DMS 273 treated with DMSO at 0.1 percent for 48 hours (cell line): ENCODE measurements around the gene MAP3K20.
"Not testable (repeated sequence)": the region's sequence is repeated elsewhere in the genome, so short reads cannot be mapped to it uniquely, and the experiment has no call there.

Experiments used
- DNase-seq: peaks from one replicate; lab custom pipeline; 2025; lab: John Stamatoyannopoulos, UW

Gene MAP3K20

DNA sequence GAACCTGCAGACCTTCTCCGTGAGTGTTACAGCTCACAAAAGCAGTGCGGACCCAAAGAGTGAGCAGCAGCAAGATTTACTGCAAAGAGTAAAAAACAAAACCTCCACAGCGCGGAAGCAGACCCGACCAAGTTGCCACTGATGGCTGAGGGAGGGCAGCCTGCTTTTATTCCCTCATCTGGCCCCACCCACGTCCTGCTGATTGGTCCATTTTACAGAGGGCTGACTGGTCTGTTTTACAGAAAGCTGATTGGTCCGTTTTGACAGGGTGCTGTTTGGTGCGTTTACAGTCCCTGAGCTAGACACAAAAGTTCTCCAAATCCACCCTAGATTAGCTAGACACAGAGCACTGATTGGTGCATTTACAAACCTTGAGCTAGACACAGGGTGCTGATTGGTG, 206.3 kb downstream of the MAP3K20 start:
- DNase-seq, result not testable (repeated sequence)

GRCh38 chr2:173282795-173283545, 207.3 kb downstream of the MAP3K20 start:
- DNase-seq, result no peak

- no peak for DNase-seq
Measured at GRCh38 chr2:173286153-173286809, 210.6 kb downstream of the MAP3K20 start.

DNA sequence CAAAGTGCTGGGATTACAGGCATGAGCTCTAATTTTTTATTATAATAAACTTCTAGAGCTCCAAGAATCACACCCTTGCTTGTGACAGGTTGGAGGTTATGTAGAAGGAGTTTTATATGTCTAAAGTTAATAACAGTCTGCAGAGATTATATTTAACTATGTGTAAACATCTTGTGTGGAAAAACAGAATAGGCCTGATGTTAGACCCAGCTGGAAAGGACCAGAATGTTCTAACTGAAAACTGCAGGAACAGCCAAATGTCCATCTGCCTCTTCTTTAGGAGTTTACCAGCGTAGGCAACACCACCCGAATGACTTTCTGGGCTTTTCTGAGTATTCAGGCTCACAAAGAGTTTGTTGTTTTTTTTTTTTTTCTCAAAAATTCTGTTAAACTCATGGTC, 211.9 kb downstream of the MAP3K20 start:
- DNase-seq, result no peak

DNA sequence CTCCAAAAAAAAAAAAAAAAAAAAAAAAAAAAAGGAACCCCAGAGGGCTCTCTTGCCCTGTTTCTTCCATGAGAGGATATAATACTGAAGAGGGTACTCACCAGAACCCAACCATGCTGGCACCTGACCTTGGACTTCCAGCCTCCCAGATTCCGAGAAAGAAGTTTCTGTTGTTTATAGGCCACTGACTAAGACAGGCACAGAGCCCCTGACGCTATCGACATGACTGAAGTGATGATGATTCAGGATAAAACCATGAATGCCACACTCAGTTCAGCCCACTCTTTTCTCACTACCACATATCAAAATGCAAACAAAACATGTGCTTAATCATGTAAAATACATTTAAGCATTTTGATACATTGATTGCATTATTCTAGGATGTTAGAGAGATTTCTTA, 212.9 kb downstream of the MAP3K20 start:
- no peak for DNase-seq

DNA sequence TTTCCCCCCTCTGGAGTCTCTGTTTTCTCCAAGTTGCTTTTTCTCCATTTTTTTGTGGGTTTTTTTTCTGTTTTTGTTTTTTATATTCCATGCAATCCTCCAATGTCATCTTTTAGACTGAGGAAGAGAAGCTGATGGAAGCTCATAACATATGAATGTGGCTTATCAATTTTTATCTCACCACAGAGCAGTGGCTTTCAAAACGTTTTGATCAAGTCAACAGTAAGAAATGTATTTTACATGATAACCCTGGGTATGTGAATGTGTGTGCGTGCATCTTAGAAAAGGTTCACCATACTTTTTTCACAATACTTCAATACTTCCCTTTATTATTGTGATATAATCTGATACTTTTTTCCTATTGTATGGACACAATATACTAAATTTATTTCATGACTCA, 214.4 kb downstream of the MAP3K20 start:
- DNase-seq, result no peak

DNA sequence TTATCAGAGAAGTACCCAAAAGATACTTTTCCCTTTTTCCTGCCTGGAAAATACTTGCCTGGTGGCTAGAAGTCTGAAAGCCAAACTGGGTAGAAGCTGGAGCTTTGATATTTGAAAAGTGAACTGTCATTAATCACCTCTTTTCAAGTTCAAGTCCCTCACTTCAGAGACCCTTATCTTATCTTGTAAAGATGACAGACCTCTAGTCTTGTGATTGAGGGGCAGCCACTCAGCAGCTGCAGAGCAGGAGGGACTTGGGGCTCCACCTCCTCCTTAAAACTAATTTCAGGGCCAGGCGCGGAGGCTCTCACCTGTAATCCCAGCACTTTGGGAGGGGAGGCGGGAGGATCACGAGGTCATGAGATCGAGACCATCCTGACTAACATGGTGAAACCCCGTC, 214.9 kb downstream of the MAP3K20 start:
- DNase-seq, result no peak

DNA sequence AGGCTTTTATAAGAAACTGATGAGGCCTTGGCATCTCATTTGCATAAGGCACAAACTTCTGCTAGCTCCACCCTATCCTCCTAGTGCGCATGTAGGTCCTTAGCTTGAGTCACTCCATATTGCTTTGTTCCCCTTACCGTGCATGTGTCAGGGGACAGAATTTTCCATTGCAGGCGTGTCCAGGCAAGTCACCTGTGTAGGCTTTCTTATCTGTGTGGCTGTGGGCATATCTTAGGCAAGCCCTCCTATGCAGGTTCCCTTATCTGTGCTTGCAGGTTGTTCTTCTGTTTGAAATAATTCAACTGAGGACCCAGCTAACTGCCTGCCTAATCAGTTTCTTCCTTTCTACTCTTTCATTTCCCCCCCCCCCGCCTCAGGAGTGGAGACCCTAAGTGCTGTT, 215.8 kb downstream of the MAP3K20 start:
- no peak for DNase-seq

DNA sequence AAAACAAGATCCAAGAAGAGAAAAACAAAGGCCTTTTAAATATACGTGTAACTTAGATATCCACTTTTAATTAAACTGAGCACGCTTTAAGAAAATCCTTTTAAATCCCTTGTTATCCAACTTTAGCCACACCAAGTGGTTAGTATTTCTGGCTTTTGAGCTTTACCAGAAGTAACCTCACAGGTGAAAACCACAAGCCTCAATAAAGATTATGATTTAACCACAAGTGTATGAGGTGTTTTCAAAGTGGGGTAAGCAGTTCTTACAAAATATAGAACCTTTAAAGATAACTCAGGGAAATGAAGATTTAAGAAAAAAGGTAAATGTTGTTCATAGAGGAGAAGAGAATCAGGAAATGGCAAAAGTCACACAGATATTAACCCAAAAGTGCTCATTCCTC, 220.6 kb downstream of the MAP3K20 start:
- DNase-seq, result no peak

DNA sequence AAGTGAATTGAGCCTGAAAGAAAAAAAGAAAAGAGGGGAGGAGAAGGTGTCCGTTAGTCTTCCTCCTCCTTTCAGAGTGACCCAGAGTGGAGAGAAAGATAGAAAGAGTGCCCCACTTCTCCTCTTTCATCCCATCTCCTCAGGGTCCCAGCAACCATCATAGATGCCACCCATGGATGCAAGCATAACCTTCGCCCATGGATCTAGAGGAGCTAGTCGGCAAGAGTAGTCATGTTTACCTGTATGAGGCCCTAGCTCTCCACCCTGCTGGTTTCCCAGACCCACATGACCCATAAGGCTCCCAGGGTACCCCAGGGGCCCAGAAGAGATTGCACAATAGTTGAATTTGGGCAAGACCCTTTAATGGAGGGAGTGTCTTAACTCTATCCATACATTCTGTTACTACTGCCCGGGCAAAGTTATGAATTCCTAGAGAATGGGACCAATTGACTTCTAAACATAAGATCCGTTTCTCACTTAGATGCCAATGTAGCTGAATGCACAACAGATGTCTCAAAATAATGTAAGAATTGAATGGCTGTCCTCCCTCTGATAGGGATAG, 223.0 kb downstream of the MAP3K20 start:
- DNase-seq, result no peak

DNA sequence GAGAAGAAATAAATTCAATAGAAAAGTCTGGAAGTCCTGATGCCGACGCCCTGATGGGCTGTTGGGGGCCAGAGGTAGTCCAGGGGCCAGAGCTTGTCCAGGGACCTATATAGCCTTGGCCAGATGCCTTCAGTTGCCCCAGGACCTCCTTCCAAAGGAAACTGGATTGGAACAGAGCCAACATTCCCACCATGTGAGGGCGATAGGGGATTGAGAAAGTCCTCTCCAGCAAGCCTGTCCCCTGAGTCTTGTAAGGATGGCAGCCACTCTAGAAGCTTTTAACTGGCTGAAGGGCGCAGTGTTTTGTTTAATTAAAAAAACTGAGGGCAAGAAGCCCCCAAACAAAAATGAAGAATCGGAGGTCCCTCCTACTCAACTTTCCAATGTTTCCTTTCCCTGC, 224.1 kb downstream of the MAP3K20 start:
- DNase-seq, result no peak

DNA sequence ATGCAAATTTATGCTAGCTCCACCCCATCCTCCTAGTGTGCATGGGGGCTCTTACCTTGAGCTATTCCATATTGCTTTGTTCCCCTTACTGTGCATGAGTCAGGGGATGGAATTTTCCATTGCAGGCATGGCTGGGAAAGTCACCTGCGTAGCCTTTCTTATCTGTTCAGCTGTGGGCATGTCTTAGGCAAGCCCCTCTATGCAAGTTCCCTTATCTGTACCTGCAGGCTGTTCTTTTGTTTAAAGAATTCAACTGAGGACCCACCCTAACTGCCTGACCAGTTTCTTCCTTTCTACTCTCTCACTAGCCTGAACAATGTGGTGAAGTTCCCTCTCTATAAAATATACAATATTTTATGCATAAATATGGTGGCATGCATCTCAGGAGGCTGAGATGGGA, 224.8 kb downstream of the MAP3K20 start:
- no peak for DNase-seq

GRCh38 chr2:173301549-173301948, 225.9 kb downstream of the MAP3K20 start:
- DNase-seq, result not testable (repeated sequence)

DNA sequence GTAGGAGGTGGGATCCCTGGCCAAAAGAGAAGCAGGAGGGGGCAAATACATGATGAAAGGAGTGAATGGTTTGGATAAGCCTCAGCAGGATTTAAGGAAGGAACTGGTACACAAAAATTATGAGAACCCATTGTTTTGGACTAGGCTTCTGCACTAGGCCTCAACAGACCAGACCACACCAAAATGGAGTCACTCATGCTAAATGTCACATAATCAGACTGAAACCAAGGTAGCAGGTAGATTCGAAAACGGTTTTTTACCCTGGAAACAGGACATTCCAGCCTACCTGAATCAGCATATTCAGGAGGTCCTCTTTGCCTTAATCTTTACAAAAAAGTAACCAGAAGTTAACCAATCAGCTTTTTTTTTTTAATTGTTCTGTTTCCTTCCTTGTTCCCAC, 229.7 kb downstream of the MAP3K20 start:
- no peak for DNase-seq

DNA sequence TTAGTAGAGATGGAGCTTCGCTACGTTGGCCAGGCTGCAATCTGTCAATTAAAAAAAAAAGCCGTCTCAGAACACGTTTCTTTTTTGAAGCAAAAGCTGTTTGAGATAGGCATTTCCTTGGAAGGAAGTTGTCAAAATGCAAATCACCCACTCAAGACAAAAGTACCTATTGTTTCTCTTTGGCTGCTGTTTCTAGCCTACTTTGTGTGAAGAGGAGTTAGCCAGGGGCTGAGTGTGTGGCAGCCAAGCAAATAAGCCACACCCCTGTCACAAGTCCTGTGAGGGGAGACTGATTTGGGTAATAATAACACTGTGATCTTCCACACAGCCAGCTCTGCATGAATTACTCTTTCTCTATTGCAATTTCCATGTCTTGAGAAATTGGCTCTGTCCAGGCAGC, 231.6 kb downstream of the MAP3K20 start:
- no peak for DNase-seq

DNA sequence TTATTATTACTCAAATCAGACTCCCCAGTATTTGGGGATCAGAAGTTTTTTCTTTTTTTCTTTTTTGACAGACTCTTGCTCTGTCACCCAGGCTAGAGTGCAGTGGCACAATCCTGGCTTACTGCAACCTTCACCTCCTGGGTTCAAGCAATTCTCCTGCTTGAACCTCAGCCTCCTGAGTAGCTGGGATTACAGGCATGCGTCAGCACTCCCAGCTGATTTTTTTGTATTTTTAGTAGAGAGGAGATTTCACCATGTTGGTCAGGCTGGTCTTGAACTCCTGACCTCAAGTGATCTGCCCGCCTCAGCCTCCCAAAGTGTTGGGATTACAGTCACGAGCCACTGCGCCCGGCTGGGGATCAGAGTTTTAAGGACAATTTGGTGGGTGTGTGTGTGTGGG, 233.7 kb downstream of the MAP3K20 start:
- DNase-seq, result not testable (repeated sequence)

GRCh38 chr2:173311844-173312606, 236.4 kb downstream of the MAP3K20 start:
- no peak for DNase-seq
